HepG2 (cell line): ENCODE data around the gene RILP. TPM values are rescaled to one million over a fixed set of nuclear protein-coding genes. Genes with fewer than 3 reads are reported as not detected.

ENCODE experiments used
- AGO1 ChIP-seq: fragments of 200-400 bp; formaldehyde crosslinking; IDR thresholded peaks from 2 replicates; pipeline ENCODE4 v1.6.1; 2017; ENCODE audit warnings: mild to moderate bottlenecking, low read depth, low read length, moderate library complexity; ENCODE audit not compliant: poor library complexity, severe bottlenecking
- AGO2 ChIP-seq: fragments of 200-400 bp; formaldehyde crosslinking; optimal IDR thresholded peaks from 2 replicates; pipeline ENCODE3; 2017; ENCODE audit warnings: mild to moderate bottlenecking, low read depth, low read length, moderate library complexity
- BRCA1 ChIP-seq: sonication (generic); formaldehyde crosslinking; IDR thresholded peaks from 2 replicates; pipeline ENCODE4 v1.4.0; 2020; ENCODE audit warnings: missing genetic modification reagents
- CBX2 ChIP-seq, 2 experiments: fragments of 200-600 bp in 1 of 2; sonication (generic); formaldehyde crosslinking in 1 of 2; IDR thresholded peaks; 2 replicates each; pipeline versions ENCODE4 v1.7.0 to v1.8.1; 2018 to 2022; ENCODE audit warnings: low read depth in 2 of 2, low read length in 1 of 2, mild to moderate bottlenecking in 1 of 2, missing genetic modification reagents in 1 of 2
- CBX5 ChIP-seq: sonication (generic); formaldehyde crosslinking; IDR thresholded peaks from 2 replicates; pipeline ENCODE4 v1.4.0; 2020; ENCODE audit warnings: missing genetic modification reagents, borderline replicate concordance
- EEA1 ChIP-seq: sonication (generic); formaldehyde crosslinking; IDR thresholded peaks from 2 replicates; pipeline ENCODE4 v1.5.1; 2020; ENCODE audit warnings: mild to moderate bottlenecking, missing genetic modification reagents, borderline replicate concordance
- ESRRA ChIP-seq: sonication (generic); formaldehyde crosslinking; IDR thresholded peaks from 2 replicates; pipeline ENCODE4 v1.5.1; 2020; ENCODE audit warnings: mild to moderate bottlenecking, low read depth, missing genetic modification reagents
- GABPB1 ChIP-seq: IDR thresholded peaks from 2 replicates; pipeline ENCODE4 v1.6.1; 2016; ENCODE audit warnings: mild to moderate bottlenecking, missing genetic modification reagents, moderate library complexity, missing compliant biosample characterization
- GTF2F1 ChIP-seq: fragments of 150-350 bp; IDR thresholded peaks from 2 replicates; pipeline ENCODE4 v1.6.1; 2014; ENCODE audit warnings: low read length
- HHEX ChIP-seq: IDR thresholded peaks from 2 replicates; pipeline ENCODE4 v1.6.1; 2016; ENCODE audit warnings: control low read depth
- KDM5B ChIP-seq: sonication (generic); formaldehyde crosslinking; IDR thresholded peaks from 2 replicates; pipeline ENCODE4 v1.4.0; 2020; ENCODE audit warnings: missing genetic modification reagents, mild to moderate bottlenecking, borderline replicate concordance
- MTA1 ChIP-seq: sonication (generic); formaldehyde crosslinking; IDR thresholded peaks from 2 replicates; pipeline ENCODE4 v1.4.0; 2020; ENCODE audit warnings: missing genetic modification reagents, mild to moderate bottlenecking, borderline replicate concordance
- MYC ChIP-seq: sonication (generic); formaldehyde crosslinking; IDR thresholded peaks from 2 replicates; pipeline ENCODE4 v1.9.0; 2021; ENCODE audit warnings: missing genetic modification reagents, borderline replicate concordance
- PHF20 ChIP-seq: sonication (generic); formaldehyde crosslinking; IDR thresholded peaks from 2 replicates; pipeline ENCODE4 v1.5.0; 2020; ENCODE audit warnings: mild to moderate bottlenecking, missing genetic modification reagents
- RELA ChIP-seq: sonication (generic); formaldehyde crosslinking; IDR thresholded peaks from 2 replicates; pipeline ENCODE4 v1.4.0; 2020; ENCODE audit warnings: missing genetic modification reagents
- TFE3 ChIP-seq: IDR thresholded peaks from 2 replicates; pipeline ENCODE4 v1.6.1; 2016
- ZKSCAN5 ChIP-seq: sonication (generic); formaldehyde crosslinking; IDR thresholded peaks from 2 replicates; pipeline ENCODE4 v1.5.1; 2020; ENCODE audit warnings: mild to moderate bottlenecking, missing genetic modification reagents
- ZNF17 ChIP-seq: sonication (generic); formaldehyde crosslinking; IDR thresholded peaks from 2 replicates; pipeline ENCODE4 v1.5.0; 2020; ENCODE audit warnings: mild to moderate bottlenecking, missing genetic modification reagents
- ZNF282 ChIP-seq: fragments of 450-650 bp; IDR thresholded peaks from 2 replicates; pipeline ENCODE4 v1.6.1; 2018; ENCODE audit not compliant: partially characterized antibody
- ZNF292 ChIP-seq: sonication (generic); formaldehyde crosslinking; IDR thresholded peaks from 2 replicates; pipeline ENCODE4 v1.8.1; 2022; ENCODE audit warnings: mild to moderate bottlenecking, low read depth, missing genetic modification reagents, borderline replicate concordance
- ZNF296 ChIP-seq: sonication (generic); formaldehyde crosslinking; conservative IDR thresholded peaks from 2 replicates; pipeline ENCODE4 v1.5.0; 2020; ENCODE audit warnings: mild to moderate bottlenecking, missing genetic modification reagents
- ZNF740 ChIP-seq: sonication (generic); formaldehyde crosslinking; IDR thresholded peaks from 2 replicates; pipeline ENCODE4 v1.4.0; 2020; ENCODE audit warnings: missing genetic modification reagents
- ZSCAN9 ChIP-seq: IDR thresholded peaks from 2 replicates; pipeline ENCODE4 v1.6.1; 2016; ENCODE audit warnings: borderline replicate concordance
- polyA plus RNA-seq, 8 experiments: library from polyadenylated mRNA; depleted of rRNA in 3 of 8; stranded (reverse) in 7 of 8; unstranded in 1 of 8; fragments of >200 nt; fragmentation: Illumina TruSeq in 4 of 8; extraction: Trizol in 4 of 8; gene quantifications; 2 replicates each; pipeline versions ENCODE4 v1.2.1 to v1.2.3, GENCODE V29; 2011 to 2016; ENCODE audit warnings: low read depth in 4 of 8, missing spikeins in 1 of 8, mixed read lengths in 1 of 8; ENCODE audit not compliant: insufficient read depth in 1 of 8
- total RNA-seq, 5 experiments: library from RNA; depleted of rRNA; stranded (reverse); fragments of >200 nt; fragmentation: Illumina TruSeq; extraction: Trizol; gene quantifications; 2 replicates each; pipeline ENCODE4 v1.2.3, GENCODE V29; 2016; ENCODE audit warnings: low read depth in 1 of 5
- TF ChIP-seq, protein P1 (sequence below), 2 experiments: IDR thresholded peaks; 2 replicates each; pipeline ENCODE4 v1.6.1; 2011 to 2012; ENCODE audit warnings: low read length in 2 of 2, borderline replicate concordance in 1 of 2, low read depth in 1 of 2, mild to moderate bottlenecking in 1 of 2, moderate library complexity in 1 of 2
- TF ChIP-seq, protein P2 (sequence below): IDR thresholded peaks from 2 replicates; pipeline ENCODE4 v1.6.1; 2012; ENCODE audit warnings: low read depth, low read length, improper control_type of control experiment

The RILP gene
- total and polyA plus RNA-seq, 2 of the 13 experiments (the other 11 are each of a cell fraction or from before 2014, with no cell fraction given), result 6.6 to 8.1 TPM

DNA sequence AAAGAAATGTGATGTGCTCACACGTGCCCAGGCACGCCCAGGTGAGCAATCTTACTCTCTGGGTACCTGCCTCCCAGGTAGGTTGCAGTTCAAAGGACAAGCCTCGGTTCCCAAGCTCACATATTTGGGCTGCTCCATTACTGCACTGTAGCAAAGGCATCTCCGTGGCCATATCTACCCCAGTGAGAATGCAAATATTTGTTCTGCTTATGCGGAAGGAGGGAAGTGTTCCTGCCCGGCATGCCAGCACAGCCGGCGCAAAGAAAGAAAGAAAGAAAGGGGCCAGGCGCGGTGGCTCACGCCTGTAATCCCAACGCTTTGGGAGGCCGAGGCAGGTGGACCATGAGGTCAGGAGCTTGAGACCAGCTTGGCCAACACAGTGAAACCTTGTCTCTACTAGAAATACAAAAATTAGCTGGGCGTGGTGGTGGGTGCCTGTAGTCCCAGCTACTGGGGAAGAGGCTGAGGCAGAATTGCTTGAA is 51.8 kb downstream of the RILP start (continued):
- TF ChIP-seq, protein P1, sequence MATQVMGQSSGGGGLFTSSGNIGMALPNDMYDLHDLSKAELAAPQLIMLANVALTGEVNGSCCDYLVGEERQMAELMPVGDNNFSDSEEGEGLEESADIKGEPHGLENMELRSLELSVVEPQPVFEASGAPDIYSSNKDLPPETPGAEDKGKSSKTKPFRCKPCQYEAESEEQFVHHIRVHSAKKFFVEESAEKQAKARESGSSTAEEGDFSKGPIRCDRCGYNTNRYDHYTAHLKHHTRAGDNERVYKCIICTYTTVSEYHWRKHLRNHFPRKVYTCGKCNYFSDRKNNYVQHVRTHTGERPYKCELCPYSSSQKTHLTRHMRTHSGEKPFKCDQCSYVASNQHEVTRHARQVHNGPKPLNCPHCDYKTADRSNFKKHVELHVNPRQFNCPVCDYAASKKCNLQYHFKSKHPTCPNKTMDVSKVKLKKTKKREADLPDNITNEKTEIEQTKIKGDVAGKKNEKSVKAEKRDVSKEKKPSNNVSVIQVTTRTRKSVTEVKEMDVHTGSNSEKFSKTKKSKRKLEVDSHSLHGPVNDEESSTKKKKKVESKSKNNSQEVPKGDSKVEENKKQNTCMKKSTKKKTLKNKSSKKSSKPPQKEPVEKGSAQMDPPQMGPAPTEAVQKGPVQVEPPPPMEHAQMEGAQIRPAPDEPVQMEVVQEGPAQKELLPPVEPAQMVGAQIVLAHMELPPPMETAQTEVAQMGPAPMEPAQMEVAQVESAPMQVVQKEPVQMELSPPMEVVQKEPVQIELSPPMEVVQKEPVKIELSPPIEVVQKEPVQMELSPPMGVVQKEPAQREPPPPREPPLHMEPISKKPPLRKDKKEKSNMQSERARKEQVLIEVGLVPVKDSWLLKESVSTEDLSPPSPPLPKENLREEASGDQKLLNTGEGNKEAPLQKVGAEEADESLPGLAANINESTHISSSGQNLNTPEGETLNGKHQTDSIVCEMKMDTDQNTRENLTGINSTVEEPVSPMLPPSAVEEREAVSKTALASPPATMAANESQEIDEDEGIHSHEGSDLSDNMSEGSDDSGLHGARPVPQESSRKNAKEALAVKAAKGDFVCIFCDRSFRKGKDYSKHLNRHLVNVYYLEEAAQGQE (IDR thresholded peaks at IDR 0.05; ENCODE audit: borderline replicate concordance in 1 of 2, low read depth in 1 of 2, low read length in 2 of 2), result no peak
- no peak for TF ChIP-seq CBX2 (IDR thresholded peaks at IDR 0.05; ENCODE audit: low read depth, low read length)
- TF ChIP-seq CBX2 (CRISPR knock-in tag; IDR thresholded peaks at IDR 0.05; ENCODE audit: low read depth), result no peak
- no peak for TF ChIP-seq PHF20 (CRISPR knock-in tag)
- no peak for TF ChIP-seq ZKSCAN5 (CRISPR knock-in tag)
- TF ChIP-seq, protein P2, sequence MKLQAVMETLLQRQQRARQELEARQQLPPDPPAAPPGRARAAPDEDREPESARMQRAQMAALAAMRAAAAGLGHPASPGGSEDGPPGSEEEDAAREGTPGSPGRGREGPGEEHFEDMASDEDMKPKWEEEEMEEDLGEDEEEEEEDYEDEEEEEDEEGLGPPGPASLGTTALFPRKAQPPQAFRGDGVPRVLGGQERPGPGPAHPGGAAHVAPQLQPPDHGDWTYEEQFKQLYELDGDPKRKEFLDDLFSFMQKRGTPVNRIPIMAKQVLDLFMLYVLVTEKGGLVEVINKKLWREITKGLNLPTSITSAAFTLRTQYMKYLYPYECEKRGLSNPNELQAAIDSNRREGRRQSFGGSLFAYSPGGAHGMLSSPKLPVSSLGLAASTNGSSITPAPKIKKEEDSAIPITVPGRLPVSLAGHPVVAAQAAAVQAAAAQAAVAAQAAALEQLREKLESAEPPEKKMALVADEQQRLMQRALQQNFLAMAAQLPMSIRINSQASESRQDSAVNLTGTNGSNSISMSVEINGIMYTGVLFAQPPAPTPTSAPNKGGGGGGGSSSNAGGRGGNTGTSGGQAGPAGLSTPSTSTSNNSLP, result no peak
- peak; percentile 49 for TF ChIP-seq GABPB1 (CRISPR knock-in tag)
- TF ChIP-seq ESRRA (CRISPR knock-in tag), result no peak
- TF ChIP-seq KDM5B, result no peak; the same call in 1 of the 2 replicates
- TF ChIP-seq ZNF740, result no peak
- no peak for TF ChIP-seq ZNF296
- TF ChIP-seq CBX5 (CRISPR knock-in tag), result no peak
- TF ChIP-seq ZNF292 (CRISPR knock-in tag), result peak; percentile 64; the same call in 1 of the 2 replicates
- no peak for TF ChIP-seq ZNF17 (CRISPR knock-in tag)
- TF ChIP-seq GTF2F1, result no peak
- TF ChIP-seq RELA, result no peak
- TF ChIP-seq MTA1 (CRISPR knock-in tag), result peak; percentile 37; the same call in 1 of the 2 replicates
- peak; percentile 81 for TF ChIP-seq ZSCAN9 (CRISPR knock-in tag)
- no peak for TF ChIP-seq HHEX (CRISPR knock-in tag)
- TF ChIP-seq AGO2, result no peak
- TF ChIP-seq TFE3 (CRISPR knock-in tag), result 0 out of 2 replicates have a peak, but pooled peaks have one; percentile 25
- TF ChIP-seq ZNF282, result no peak
- no peak for TF ChIP-seq AGO1
- TF ChIP-seq BRCA1 (CRISPR knock-in tag), result no peak
- no peak for TF ChIP-seq EEA1
- TF ChIP-seq MYC (CRISPR knock-in tag), result no peak; the same call in 1 of the 2 replicates
